GM19328 (cell line): ENCODE results near the gene TCN2.
"Not testable (repeated sequence)": the region's sequence is repeated elsewhere in the genome, so short reads cannot be mapped to it uniquely, and the experiment has no call there.

Experiments
- ATAC-seq: cut with Tn5 transposase; IDR thresholded peaks from one replicate; pipeline ENCODE4 v1.9.1; 2021; ENCODE audit warnings: mild to moderate bottlenecking, moderate library complexity; ENCODE audit not compliant: unreplicated experiment

The TCN2 gene

GRCh38 chr22:30609260-30610185 is 2.5 kb downstream of the TCN2 start:
- no peak for ATAC-seq

- ATAC-seq, result no peak
Measured at GRCh38 chr22:30610299-30610698, 3.3 kb downstream of the TCN2 start.

GRCh38 chr22:30611197-30611596 is 4.2 kb downstream of the TCN2 start:
- ATAC-seq, result no peak

- no peak for ATAC-seq
Measured at GRCh38 chr22:30612789-30613188, 5.8 kb downstream of the TCN2 start.

- ATAC-seq, result no peak
Measured at GRCh38 chr22:30614268-30614667, 7.3 kb downstream of the TCN2 start.

GRCh38 chr22:30614879-30615278 is 7.9 kb downstream of the TCN2 start:
- no peak for ATAC-seq

GRCh38 chr22:30615543-30615954 is 8.6 kb downstream of the TCN2 start:
- ATAC-seq, result no peak

- ATAC-seq, result no peak
Measured at GRCh38 chr22:30617819-30618218, 10.8 kb downstream of the TCN2 start.

- ATAC-seq, result not testable (repeated sequence)
Measured at GRCh38 chr22:30619909-30620308, 12.9 kb downstream of the TCN2 start.

GRCh38 chr22:30626413-30626812 is 19.4 kb downstream of the TCN2 start:
- no peak for ATAC-seq

GRCh38 chr22:30627471-30627870 is 20.5 kb downstream of the TCN2 start:
- no peak for ATAC-seq

GRCh38 chr22:30628491-30628890 is 21.5 kb downstream of the TCN2 start:
- no peak for ATAC-seq

- ATAC-seq, result not testable (repeated sequence)
Measured at GRCh38 chr22:30631469-30631868, 24.5 kb downstream of the TCN2 start.

- ATAC-seq, result peak; percentile 30
Measured at GRCh38 chr22:30634471-30635233, 27.7 kb downstream of the TCN2 start.

- ATAC-seq, result peak; percentile 63
Measured at GRCh38 chr22:30635273-30636225, 28.6 kb downstream of the TCN2 start, which contains the start of gene SLC35E4. Gene SLC35E4, plus strand, starts transcription at chr22:30635781. Its CDS starts 670 bp downstream, at chr22:30636451.

GRCh38 chr22:30636226-30637077 is 29.5 kb downstream of the TCN2 start:
- ATAC-seq, result no peak

GRCh38 chr22:30637701-30638114 is 30.7 kb downstream of the TCN2 start:
- ATAC-seq, result no peak

- ATAC-seq, result no peak
Measured at GRCh38 chr22:30640361-30640760, 33.4 kb downstream of the TCN2 start.

- no peak for ATAC-seq
Measured at GRCh38 chr22:30640839-30641430, 34.0 kb downstream of the TCN2 start.
